Measurements from ENCODE around the gene SYVN1.

SYVN1 gene

DNA sequence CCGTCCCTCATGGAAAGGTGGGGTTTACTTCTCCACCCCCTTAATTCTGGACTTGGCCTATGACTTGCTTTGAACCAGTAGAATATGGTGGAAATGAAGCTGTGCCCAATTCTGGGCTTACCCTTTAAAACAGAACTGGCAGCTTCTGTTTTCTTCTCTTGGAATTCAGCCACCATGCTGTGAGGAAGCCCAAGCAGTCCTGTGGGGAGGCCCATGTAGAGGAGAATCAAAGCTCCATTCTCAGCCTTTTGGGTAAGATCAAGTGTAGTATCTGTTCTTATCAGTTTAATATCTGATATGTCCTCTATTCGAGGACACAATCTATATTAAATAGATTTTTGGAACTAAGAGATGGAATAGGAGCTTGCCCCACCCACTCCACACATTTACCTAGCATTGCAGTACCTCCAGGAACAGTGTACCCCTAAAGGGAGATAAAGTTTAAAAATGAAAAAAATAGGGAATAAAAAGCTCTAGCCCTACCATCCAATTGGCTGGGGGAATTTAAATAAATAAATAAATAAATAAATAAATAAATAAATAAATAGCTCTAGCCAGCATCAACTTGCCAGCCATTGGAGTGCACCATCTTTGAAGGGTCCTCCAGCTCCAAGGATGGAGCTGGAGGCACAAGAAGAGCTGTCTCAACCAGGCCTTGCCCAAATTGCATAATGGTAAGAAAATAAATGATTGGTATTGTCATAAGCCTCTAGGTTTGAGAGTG is 13.2 kb upstream of the SYVN1 start (continued):
- TF ChIP-seq, protein P1, sequence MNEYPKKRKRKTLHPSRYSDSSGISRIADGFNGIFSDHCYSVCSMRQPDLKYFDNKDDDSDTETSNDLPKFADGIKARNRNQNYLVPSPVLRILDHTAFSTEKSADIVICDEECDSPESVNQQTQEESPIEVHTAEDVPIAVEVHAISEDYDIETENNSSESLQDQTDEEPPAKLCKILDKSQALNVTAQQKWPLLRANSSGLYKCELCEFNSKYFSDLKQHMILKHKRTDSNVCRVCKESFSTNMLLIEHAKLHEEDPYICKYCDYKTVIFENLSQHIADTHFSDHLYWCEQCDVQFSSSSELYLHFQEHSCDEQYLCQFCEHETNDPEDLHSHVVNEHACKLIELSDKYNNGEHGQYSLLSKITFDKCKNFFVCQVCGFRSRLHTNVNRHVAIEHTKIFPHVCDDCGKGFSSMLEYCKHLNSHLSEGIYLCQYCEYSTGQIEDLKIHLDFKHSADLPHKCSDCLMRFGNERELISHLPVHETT (tag by site-specific recombination; IDR thresholded peaks at IDR 0.05) = no peak
- TF ChIP-seq OVOL3 (tag by site-specific recombination; IDR thresholded peaks at IDR 0.05) = no peak
- no peak for TF ChIP-seq ZNF843 (tag by site-specific recombination; IDR thresholded peaks at IDR 0.05)
- no peak for TF ChIP-seq RBAK (tag by site-specific recombination; IDR thresholded peaks at IDR 0.05)
- TF ChIP-seq ZBTB48 (tag by site-specific recombination; IDR thresholded peaks at IDR 0.05) = no peak
- no peak for TF ChIP-seq ZNF266 (tag by site-specific recombination; IDR thresholded peaks at IDR 0.05; ENCODE audit: low read depth)
- TF ChIP-seq SP3 (tag by site-specific recombination; IDR thresholded peaks at IDR 0.05) = 0 out of 2 replicates have a peak, but pooled peaks have one; percentile 14
- TF ChIP-seq ZNF837 (tag by site-specific recombination; IDR thresholded peaks at IDR 0.05) = no peak
- no peak for TF ChIP-seq ZNF132 (tag by site-specific recombination; IDR thresholded peaks at IDR 0.05; ENCODE audit: borderline replicate concordance)
- no peak for TF ChIP-seq YY1 (tag by site-specific recombination; IDR thresholded peaks at IDR 0.05)
- TF ChIP-seq ZNF426 (tag by site-specific recombination; IDR thresholded peaks at IDR 0.05) = peak; percentile 58
- TF ChIP-seq ZNF350 (tag by site-specific recombination; IDR thresholded peaks at IDR 0.05) = no peak
- TF ChIP-seq, protein P2, sequence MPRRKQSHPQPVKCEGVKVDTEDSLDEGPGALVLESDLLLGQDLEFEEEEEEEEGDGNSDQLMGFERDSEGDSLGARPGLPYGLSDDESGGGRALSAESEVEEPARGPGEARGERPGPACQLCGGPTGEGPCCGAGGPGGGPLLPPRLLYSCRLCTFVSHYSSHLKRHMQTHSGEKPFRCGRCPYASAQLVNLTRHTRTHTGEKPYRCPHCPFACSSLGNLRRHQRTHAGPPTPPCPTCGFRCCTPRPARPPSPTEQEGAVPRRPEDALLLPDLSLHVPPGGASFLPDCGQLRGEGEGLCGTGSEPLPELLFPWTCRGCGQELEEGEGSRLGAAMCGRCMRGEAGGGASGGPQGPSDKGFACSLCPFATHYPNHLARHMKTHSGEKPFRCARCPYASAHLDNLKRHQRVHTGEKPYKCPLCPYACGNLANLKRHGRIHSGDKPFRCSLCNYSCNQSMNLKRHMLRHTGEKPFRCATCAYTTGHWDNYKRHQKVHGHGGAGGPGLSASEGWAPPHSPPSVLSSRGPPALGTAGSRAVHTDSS (tag by site-specific recombination; IDR thresholded peaks at IDR 0.05) = no peak
- TF ChIP-seq, protein P3, sequence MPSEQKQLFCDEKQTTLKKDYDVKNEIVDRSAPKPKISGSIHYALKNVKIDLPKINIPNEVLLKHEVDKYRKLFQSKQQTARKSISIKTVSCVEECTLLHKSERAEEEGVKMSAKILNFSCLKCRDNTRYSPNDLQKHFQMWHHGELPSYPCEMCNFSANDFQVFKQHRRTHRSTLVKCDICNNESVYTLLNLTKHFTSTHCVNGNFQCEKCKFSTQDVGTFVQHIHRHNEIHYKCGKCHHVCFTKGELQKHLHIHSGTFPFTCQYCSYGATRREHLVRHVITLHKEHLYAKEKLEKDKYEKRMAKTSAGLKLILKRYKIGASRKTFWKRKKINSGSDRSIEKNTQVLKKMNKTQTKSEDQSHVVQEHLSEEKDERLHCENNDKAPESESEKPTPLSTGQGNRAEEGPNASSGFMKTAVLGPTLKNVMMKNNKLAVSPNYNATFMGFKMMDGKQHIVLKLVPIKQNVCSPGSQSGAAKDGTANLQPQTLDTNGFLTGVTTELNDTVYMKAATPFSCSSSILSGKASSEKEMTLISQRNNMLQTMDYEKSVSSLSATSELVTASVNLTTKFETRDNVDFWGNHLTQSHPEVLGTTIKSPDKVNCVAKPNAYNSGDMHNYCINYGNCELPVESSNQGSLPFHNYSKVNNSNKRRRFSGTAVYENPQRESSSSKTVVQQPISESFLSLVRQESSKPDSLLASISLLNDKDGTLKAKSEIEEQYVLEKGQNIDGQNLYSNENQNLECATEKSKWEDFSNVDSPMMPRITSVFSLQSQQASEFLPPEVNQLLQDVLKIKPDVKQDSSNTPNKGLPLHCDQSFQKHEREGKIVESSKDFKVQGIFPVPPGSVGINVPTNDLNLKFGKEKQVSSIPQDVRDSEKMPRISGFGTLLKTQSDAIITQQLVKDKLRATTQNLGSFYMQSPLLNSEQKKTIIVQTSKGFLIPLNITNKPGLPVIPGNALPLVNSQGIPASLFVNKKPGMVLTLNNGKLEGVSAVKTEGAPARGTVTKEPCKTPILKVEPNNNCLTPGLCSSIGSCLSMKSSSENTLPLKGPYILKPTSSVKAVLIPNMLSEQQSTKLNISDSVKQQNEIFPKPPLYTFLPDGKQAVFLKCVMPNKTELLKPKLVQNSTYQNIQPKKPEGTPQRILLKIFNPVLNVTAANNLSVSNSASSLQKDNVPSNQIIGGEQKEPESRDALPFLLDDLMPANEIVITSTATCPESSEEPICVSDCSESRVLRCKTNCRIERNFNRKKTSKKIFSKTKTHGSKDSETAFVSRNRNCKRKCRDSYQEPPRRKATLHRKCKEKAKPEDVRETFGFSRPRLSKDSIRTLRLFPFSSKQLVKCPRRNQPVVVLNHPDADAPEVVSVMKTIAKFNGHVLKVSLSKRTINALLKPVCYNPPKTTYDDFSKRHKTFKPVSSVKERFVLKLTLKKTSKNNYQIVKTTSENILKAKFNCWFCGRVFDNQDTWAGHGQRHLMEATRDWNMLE (tag by site-specific recombination; conservative IDR thresholded peaks at IDR 0.05; ENCODE audit: low read depth) = peak; percentile 75
- no peak for TF ChIP-seq EGR2 (tag by site-specific recombination; IDR thresholded peaks at IDR 0.05; ENCODE audit: low read depth)
- TF ChIP-seq ZNF214 (tag by site-specific recombination; IDR thresholded peaks at IDR 0.05; ENCODE audit: borderline replicate concordance) = no peak
- no peak for TF ChIP-seq ZBTB7A (tag by site-specific recombination; IDR thresholded peaks at IDR 0.05; ENCODE audit: low read depth)
- peak; percentile 86; the same call in 1 of the 2 replicates for TF ChIP-seq ZNF394 (tag by site-specific recombination; IDR thresholded peaks at IDR 0.05; ENCODE audit: borderline replicate concordance)
- TF ChIP-seq, protein P4, sequence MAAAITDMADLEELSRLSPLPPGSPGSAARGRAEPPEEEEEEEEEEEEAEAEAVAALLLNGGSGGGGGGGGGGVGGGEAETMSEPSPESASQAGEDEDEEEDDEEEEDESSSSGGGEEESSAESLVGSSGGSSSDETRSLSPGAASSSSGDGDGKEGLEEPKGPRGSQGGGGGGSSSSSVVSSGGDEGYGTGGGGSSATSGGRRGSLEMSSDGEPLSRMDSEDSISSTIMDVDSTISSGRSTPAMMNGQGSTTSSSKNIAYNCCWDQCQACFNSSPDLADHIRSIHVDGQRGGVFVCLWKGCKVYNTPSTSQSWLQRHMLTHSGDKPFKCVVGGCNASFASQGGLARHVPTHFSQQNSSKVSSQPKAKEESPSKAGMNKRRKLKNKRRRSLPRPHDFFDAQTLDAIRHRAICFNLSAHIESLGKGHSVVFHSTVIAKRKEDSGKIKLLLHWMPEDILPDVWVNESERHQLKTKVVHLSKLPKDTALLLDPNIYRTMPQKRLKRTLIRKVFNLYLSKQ (tag by site-specific recombination; IDR thresholded peaks at IDR 0.05; ENCODE audit: borderline replicate concordance) = no peak
- TF ChIP-seq ZNF555 (tag by site-specific recombination; conservative IDR thresholded peaks at IDR 0.05) = peak; percentile 41; the same call in 1 of the 2 replicates
- TF ChIP-seq ZNF404 (tag by site-specific recombination; IDR thresholded peaks at IDR 0.05) = no peak

Measured in HEK293 (cell line).